HEK293 (cell line): ENCODE data around the gene TMEM181.
A peak's percentile ranks its signal among the peaks of the same experiment; 100 is the strongest.

Experiments used
- CTCF ChIA-PET: fragments of 350-600 bp; formaldehyde crosslinking; extraction: SDS; loops from one replicate; lab custom pipeline; 2021; ENCODE audit warnings: antibody characterized with exemption; lab: Yijun Ruan, JAX
- POLR2A ChIA-PET: fragments of 300-600 bp; formaldehyde crosslinking; extraction: SDS; loops from one replicate; lab custom pipeline; 2020; ENCODE audit warnings: antibody characterized with exemption, inconsistent platforms; lab: Yijun Ruan, JAX
- H3K27ac ChIP-seq: fragments of 200-500 bp; sonication (Bioruptor generic); 2 replicates; pipeline ENCODE4 v1.5.1; 2014; ENCODE audit warnings: low read depth, low read length, control low read depth, inconsistent platforms; ENCODE audit errors: extremely low read depth
- H3K36me3 ChIP-seq, 2 experiments: fragments of 200-500 bp in 1 of 2; sonication (Bioruptor generic) in 1 of 2; 1 replicate in 1 of 2; 2 replicates in 1 of 2; pipeline ENCODE4 v1.5.1; 2014 to 2017; ENCODE audit warnings: inconsistent platforms in 2 of 2, low read length in 2 of 2; ENCODE audit not compliant: control insufficient read depth in 2 of 2, insufficient read depth in 1 of 2
- H3K4me1 ChIP-seq: fragments of 200-500 bp; sonication (Bioruptor generic); 2 replicates; pipeline ENCODE4 v1.5.1; 2014; ENCODE audit warnings: mild to moderate bottlenecking, low read length, inconsistent platforms; ENCODE audit not compliant: control insufficient read depth, insufficient read depth
- H3K4me3 ChIP-seq: 2 replicates; pipeline ENCODE4 v1.5.1; 2011; ENCODE audit warnings: low read depth, mild to moderate bottlenecking, control low read depth, low read length, moderate library complexity
- H3K9me3 ChIP-seq: fragments of 200-500 bp; sonication (Bioruptor generic); 2 replicates; pipeline ENCODE4 v1.5.1; 2014; ENCODE audit warnings: low read depth, low read length, inconsistent platforms; ENCODE audit not compliant: control insufficient read depth, insufficient read depth
- KLF1 ChIP-seq: fragments of 450-650 bp; formaldehyde crosslinking; IDR thresholded peaks from 2 replicates; pipeline ENCODE4 v1.5.1; 2016; ENCODE audit warnings: missing biosample characterization, missing genetic modification characterization
- PRDM1 ChIP-seq: fragments of 450-650 bp; formaldehyde crosslinking; IDR thresholded peaks from 2 replicates; pipeline ENCODE4; 2016; ENCODE audit warnings: missing biosample characterization, missing genetic modification characterization
- TRIM28 ChIP-seq: IDR thresholded peaks from 2 replicates; pipeline ENCODE4 v1.6.1; 2011; ENCODE audit warnings: low read length, control low read depth, borderline replicate concordance
- ZFHX2 ChIP-seq: fragments of 450-650 bp; formaldehyde crosslinking; conservative IDR thresholded peaks from 2 replicates; pipeline ENCODE4 v1.5.1; 2016; ENCODE audit warnings: missing biosample characterization, missing genetic modification characterization
- ZNF121 ChIP-seq: fragments of 450-650 bp; formaldehyde crosslinking; IDR thresholded peaks from 2 replicates; pipeline ENCODE4 v1.5.1; 2016; ENCODE audit warnings: missing biosample characterization, missing genetic modification characterization
- ZNF132 ChIP-seq: fragments of 450-650 bp; formaldehyde crosslinking; IDR thresholded peaks from 2 replicates; pipeline ENCODE4 v1.5.1; 2017; ENCODE audit warnings: missing biosample characterization, missing genetic modification characterization, borderline replicate concordance
- ZNF133 ChIP-seq: fragments of 450-650 bp; formaldehyde crosslinking; IDR thresholded peaks from 2 replicates; pipeline ENCODE4 v1.5.1; 2016; ENCODE audit warnings: missing biosample characterization, missing genetic modification characterization
- ZNF138 ChIP-seq: fragments of 450-650 bp; formaldehyde crosslinking; IDR thresholded peaks from 2 replicates; pipeline ENCODE4 v1.5.1; 2016; ENCODE audit warnings: missing biosample characterization, missing genetic modification characterization, borderline replicate concordance
- ZNF335 ChIP-seq: fragments of 450-650 bp; formaldehyde crosslinking; conservative IDR thresholded peaks from 2 replicates; pipeline ENCODE4 v1.5.1; 2016; ENCODE audit warnings: missing biosample characterization, missing genetic modification characterization
- ZNF664 ChIP-seq: fragments of 450-650 bp; formaldehyde crosslinking; IDR thresholded peaks from 2 replicates; pipeline ENCODE4 v1.5.1; 2016; ENCODE audit warnings: missing biosample characterization, missing genetic modification characterization
- TF ChIP-seq, protein P1 (sequence below): fragments of 450-650 bp; formaldehyde crosslinking; conservative IDR thresholded peaks from 2 replicates; pipeline ENCODE4 v1.5.1; 2016; ENCODE audit warnings: low read depth, missing biosample characterization, missing genetic modification characterization
- TF ChIP-seq, protein P2 (sequence below): fragments of 450-650 bp; IDR thresholded peaks from 2 replicates; pipeline ENCODE4 v1.5.1; 2018; ENCODE audit warnings: missing biosample characterization, mild to moderate bottlenecking, missing genetic modification characterization
- TF ChIP-seq, protein P3 (sequence below): fragments of 450-650 bp; formaldehyde crosslinking; IDR thresholded peaks from 2 replicates; pipeline ENCODE4 v1.5.1; 2017; ENCODE audit warnings: missing biosample characterization, missing genetic modification characterization
- TF ChIP-seq, protein P4 (sequence below): fragments of 450-650 bp; formaldehyde crosslinking; IDR thresholded peaks from 2 replicates; pipeline ENCODE4 v1.5.1; 2017; ENCODE audit warnings: missing biosample characterization, missing genetic modification characterization

Gene TMEM181

DNA sequence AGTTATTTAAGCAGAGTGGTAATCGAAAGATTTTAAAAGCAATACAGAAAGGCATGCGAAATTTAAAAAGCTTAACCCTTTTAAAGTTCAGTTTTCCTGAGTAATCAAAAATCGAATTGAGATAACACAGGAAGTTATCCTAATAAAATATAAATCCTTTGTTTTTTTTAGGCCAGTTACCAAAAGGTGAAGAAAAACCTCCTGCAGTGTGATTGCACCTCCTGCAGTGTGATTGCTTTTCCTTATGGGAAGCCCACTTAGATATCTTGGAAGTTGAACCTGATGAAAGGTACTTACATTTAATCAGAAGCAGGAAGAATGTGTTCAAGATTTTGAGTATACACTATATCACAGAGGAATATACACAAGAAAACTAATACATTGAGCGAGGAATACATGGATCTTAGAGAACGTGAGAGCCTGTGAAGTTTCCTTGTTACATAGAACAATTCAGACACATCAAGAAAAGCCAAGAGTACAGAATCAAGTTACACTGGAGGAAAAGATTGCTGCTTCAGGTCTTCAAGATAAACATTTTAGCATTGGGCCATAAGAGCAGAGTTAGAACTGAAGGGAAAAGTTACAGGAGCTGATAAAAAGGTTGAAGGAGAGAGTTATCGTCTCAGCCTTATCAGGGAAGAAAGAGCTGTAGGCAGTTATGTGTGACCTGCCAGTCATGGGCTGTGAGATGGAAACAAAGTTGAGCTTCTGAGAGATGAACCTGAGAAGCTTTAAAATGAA, 7.7 kb upstream of the TMEM181 start (continued):
- TF ChIP-seq, protein P1, sequence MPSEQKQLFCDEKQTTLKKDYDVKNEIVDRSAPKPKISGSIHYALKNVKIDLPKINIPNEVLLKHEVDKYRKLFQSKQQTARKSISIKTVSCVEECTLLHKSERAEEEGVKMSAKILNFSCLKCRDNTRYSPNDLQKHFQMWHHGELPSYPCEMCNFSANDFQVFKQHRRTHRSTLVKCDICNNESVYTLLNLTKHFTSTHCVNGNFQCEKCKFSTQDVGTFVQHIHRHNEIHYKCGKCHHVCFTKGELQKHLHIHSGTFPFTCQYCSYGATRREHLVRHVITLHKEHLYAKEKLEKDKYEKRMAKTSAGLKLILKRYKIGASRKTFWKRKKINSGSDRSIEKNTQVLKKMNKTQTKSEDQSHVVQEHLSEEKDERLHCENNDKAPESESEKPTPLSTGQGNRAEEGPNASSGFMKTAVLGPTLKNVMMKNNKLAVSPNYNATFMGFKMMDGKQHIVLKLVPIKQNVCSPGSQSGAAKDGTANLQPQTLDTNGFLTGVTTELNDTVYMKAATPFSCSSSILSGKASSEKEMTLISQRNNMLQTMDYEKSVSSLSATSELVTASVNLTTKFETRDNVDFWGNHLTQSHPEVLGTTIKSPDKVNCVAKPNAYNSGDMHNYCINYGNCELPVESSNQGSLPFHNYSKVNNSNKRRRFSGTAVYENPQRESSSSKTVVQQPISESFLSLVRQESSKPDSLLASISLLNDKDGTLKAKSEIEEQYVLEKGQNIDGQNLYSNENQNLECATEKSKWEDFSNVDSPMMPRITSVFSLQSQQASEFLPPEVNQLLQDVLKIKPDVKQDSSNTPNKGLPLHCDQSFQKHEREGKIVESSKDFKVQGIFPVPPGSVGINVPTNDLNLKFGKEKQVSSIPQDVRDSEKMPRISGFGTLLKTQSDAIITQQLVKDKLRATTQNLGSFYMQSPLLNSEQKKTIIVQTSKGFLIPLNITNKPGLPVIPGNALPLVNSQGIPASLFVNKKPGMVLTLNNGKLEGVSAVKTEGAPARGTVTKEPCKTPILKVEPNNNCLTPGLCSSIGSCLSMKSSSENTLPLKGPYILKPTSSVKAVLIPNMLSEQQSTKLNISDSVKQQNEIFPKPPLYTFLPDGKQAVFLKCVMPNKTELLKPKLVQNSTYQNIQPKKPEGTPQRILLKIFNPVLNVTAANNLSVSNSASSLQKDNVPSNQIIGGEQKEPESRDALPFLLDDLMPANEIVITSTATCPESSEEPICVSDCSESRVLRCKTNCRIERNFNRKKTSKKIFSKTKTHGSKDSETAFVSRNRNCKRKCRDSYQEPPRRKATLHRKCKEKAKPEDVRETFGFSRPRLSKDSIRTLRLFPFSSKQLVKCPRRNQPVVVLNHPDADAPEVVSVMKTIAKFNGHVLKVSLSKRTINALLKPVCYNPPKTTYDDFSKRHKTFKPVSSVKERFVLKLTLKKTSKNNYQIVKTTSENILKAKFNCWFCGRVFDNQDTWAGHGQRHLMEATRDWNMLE (tag by site-specific recombination): no peak
- TF ChIP-seq, protein P2, sequence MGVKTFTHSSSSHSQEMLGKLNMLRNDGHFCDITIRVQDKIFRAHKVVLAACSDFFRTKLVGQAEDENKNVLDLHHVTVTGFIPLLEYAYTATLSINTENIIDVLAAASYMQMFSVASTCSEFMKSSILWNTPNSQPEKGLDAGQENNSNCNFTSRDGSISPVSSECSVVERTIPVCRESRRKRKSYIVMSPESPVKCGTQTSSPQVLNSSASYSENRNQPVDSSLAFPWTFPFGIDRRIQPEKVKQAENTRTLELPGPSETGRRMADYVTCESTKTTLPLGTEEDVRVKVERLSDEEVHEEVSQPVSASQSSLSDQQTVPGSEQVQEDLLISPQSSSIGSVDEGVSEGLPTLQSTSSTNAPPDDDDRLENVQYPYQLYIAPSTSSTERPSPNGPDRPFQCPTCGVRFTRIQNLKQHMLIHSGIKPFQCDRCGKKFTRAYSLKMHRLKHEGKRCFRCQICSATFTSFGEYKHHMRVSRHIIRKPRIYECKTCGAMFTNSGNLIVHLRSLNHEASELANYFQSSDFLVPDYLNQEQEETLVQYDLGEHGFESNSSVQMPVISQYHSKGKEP (tag by site-specific recombination): no peak
- TF ChIP-seq ZFHX2 (tag by site-specific recombination): no peak

DNA sequence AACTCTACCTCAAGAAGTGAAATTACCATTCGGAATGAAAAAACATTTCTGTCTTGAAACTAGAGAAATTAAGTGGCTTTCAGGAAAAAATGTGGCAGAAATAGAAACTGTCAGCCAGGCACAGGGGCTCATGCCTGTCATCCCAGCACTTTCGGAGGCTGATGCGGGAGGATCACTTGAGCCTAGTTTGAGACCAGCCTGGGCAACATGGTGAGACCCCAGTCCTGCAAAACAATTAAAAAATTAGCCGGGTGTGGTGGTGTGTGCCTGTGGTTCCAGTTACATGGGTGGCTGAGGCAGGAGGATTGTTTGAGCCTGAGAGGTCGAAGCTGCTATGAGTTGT, 7.1 kb upstream of the TMEM181 start:
- POLR2A ChIA-PET: interaction anchor here (0.7 kb wide), 1 partner anchor 247 kb away, joined by 4 read pairs; no protein-coding TSS in a partner anchor
- peaks cover 15% of the 10 kb centered on the region for H3K4me1 ChIP-seq
- TF ChIP-seq PRDM1 (tag by site-specific recombination): peak; percentile 51; the same call in 1 of the 2 replicates
- TF ChIP-seq ZNF132: no peak
- TF ChIP-seq TRIM28: 0 out of 2 replicates have a peak, but pooled peaks have one; percentile 3
- TF ChIP-seq, protein P3, sequence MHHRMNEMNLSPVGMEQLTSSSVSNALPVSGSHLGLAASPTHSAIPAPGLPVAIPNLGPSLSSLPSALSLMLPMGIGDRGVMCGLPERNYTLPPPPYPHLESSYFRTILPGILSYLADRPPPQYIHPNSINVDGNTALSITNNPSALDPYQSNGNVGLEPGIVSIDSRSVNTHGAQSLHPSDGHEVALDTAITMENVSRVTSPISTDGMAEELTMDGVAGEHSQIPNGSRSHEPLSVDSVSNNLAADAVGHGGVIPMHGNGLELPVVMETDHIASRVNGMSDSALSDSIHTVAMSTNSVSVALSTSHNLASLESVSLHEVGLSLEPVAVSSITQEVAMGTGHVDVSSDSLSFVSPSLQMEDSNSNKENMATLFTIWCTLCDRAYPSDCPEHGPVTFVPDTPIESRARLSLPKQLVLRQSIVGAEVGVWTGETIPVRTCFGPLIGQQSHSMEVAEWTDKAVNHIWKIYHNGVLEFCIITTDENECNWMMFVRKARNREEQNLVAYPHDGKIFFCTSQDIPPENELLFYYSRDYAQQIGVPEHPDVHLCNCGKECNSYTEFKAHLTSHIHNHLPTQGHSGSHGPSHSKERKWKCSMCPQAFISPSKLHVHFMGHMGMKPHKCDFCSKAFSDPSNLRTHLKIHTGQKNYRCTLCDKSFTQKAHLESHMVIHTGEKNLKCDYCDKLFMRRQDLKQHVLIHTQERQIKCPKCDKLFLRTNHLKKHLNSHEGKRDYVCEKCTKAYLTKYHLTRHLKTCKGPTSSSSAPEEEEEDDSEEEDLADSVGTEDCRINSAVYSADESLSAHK (tag by site-specific recombination): peak; percentile 86
- no peak for TF ChIP-seq ZNF138
- peak; percentile 86 for TF ChIP-seq ZNF121
- no peak overlapping the region; the same call in 1 of the 2 replicates for H3K27ac ChIP-seq
- no peaks in the 10 kb centered on the region for H3K36me3 ChIP-seq
- no peaks in the 10 kb centered on the region for H3K9me3 ChIP-seq
- CTCF ChIA-PET: interaction anchor here (0.6 to 2.1 kb wide), 9 partner anchors 11 to 492 kb away, joined by 3 to 5 read pairs (median 4); partner anchors contain the start of gene TAGAP
- no peak overlapping the region for H3K4me3 ChIP-seq

DNA sequence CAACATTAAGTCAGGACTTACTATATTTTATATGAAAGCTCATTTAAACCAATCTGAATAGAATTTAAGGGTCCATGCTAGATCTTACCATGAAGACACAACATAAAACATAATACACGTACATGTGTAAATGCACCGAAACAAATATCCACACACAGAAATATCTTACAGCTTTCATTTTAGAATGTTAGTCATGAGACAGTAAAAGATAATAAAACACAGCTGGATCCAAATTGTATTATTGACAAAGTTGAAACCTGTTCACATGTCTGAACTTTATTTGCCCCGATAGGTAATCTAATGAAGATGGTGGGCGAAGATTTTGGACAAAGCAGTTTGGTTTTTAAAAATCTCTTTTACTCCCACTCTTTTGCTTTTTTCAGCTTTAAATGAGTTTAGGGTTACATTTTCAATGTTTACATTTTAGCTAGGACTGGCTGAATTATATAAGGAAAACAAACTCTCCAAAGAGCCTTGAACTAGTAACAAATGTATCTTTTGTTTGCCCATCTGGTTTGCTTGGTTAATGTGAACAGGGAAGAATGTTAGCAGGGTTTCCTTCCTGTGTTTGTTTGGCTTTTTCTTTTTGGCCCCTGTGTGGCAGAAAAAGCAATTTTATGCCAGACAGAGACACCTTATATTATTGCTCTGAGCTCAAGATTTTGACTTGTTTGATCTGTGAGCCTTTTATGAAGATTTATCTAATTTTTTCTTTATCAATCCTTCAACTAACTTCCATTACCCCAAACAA, 5.1 kb upstream of the TMEM181 start:
- POLR2A ChIA-PET: no interaction called here
- TF ChIP-seq ZNF335 (peak; percentile 33; the same call in 1 of the 2 replicates), KLF1 (tag by site-specific recombination) (no peak), ZNF133 (tag by site-specific recombination) (no peak), ZNF664 (tag by site-specific recombination) (peak; percentile 40; the same call in 1 of the 2 replicates)
- TF ChIP-seq, protein P4, sequence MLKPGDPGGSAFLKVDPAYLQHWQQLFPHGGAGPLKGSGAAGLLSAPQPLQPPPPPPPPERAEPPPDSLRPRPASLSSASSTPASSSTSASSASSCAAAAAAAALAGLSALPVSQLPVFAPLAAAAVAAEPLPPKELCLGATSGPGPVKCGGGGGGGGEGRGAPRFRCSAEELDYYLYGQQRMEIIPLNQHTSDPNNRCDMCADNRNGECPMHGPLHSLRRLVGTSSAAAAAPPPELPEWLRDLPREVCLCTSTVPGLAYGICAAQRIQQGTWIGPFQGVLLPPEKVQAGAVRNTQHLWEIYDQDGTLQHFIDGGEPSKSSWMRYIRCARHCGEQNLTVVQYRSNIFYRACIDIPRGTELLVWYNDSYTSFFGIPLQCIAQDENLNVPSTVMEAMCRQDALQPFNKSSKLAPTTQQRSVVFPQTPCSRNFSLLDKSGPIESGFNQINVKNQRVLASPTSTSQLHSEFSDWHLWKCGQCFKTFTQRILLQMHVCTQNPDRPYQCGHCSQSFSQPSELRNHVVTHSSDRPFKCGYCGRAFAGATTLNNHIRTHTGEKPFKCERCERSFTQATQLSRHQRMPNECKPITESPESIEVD (tag by site-specific recombination): peak; percentile 83
- H3K4me1 ChIP-seq: peaks cover 15% of the 10 kb centered on the region
- no peak overlapping the region for H3K27ac ChIP-seq
- H3K36me3 ChIP-seq: no peaks in the 10 kb centered on the region
- no peaks in the 10 kb centered on the region for H3K9me3 ChIP-seq
- no peak overlapping the region for H3K4me3 ChIP-seq
- CTCF ChIA-PET: interaction anchor here (0.5 to 2.1 kb wide), 5 partner anchors 8 to 341 kb away, joined by 3 to 4 read pairs (median 3); no protein-coding TSS in a partner anchor
